Stimulated activated CD8-positive, alpha-beta memory T cell treated with anti-CD3 and anti-CD28 coated beads, Interleukin-15, amount 100 ng/mL, for 48 hours (primary cell): Measurements from ENCODE around the gene SEC61A1.

ENCODE experiments used
- DNase-seq, 2 donors: peaks; one replicate each; pipeline ENCODE4 v3.0.0-alpha.2; 2020; ENCODE audit warnings: low read depth in 2 of 2

The SEC61A1 gene

DNA sequence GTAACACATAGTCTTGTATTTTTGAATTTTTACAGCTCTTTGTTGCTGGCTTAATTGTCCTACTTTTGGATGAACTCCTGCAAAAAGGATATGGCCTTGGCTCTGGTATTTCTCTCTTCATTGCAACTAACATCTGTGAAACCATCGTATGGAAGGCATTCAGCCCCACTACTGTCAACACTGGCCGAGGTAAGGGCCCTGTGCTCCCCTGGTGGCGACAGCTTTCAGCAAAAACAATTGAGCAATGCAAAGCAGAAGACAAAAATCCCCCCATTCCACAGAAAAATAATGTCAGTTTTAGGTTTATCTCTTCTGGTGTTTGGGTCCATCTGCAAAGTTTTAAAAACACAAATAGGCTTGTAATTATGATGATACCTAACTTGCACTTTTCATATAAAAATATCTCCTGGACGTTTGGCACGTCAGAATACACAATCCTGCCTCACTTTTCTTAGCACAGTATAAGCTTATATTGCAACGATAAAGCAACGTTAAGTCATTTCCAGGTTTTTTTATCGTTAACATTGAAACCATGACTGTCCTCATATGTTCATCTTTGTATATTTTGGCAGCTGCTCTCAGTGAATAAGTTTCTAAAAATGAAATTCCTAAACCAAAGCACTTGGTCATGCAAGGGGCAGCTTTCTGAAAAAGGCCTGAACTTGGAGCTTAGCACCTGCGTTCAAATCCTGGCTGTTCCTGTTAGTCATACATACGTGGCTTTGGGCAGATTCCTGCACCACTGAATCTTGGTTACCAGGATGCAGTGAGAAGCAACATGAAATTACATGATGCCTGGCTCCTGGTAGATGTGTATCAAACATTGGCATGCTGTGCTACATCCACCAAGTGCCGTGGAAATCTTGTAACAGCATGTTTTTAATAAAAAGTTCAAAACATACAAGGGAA lies 8.5 kb downstream of the SEC61A1 start:
- DNase-seq, result no peak

DNA sequence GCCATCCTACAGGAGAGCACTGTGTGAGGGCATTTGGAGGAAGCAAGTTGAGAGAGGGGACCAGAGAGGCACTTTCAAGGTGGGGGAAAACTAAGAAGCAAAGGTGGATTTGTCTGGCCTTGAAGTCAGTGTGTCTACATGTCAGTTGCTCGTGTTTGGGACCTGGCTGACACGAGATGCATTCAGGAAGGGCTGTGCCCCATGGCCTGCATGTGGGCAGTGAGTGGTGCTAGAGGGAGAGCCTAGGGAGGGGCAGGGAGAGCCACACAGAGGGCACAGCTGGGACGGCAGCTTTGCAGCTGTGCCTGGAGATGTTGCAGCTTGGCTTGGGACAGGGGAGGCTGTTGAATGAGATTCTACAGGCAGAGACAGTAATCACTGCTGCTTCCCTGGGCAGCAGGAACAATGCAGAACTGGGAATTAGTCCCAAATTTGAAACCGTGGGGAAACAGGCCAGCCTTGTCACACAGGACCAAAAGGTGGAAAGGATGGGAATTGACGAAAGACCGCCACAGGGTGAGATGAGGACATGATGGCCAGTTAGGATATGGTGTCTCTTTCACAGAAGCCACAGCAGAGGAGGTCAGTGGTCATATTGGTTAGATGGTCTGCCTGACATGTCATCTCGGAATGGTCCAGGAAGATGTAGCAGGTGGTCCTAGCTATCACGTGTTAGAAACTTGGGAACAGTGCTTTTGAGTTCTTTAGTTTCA lies 10.0 kb downstream of the SEC61A1 start:
- DNase-seq, result no peak

DNA sequence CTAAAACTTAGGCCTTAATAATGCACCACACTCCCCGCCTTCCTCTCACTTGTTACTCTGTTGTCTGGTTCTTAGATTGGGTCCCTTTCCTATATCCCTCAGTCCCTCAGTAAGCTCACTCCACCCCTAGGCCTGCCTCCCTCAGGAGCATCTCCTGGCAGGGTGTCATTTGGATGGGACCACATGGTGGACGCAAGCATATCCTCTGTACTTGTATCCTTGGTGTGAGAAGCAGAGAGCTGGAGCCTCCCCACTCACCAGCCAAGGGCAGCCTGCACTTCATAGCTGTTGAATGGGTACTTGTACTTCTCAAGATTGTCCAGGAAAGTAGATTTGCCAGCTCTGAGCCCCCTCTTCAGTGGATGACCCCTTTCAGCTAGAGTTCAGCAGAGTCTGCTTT lies 11.6 kb downstream of the SEC61A1 start:
- no peak for DNase-seq

DNA sequence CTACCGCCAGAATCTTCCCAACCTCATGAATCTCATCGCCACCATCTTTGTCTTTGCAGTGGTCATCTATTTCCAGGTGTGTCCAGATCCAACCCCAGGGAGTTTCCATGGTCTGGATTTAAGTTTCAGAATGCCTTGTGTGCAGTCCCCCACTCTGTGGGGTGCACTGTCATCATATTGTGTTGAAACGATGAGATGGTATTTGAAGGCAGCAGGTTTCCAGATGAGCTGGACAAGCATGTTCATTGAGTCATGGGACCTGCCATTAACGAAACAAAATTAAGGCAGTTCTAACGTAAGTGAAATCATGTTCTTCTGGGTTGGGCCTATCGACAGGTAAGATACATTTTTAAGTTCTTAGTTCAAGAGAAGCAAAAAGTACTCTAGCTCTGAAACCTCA lies 12.7 kb downstream of the SEC61A1 start:
- no peak for DNase-seq

DNA sequence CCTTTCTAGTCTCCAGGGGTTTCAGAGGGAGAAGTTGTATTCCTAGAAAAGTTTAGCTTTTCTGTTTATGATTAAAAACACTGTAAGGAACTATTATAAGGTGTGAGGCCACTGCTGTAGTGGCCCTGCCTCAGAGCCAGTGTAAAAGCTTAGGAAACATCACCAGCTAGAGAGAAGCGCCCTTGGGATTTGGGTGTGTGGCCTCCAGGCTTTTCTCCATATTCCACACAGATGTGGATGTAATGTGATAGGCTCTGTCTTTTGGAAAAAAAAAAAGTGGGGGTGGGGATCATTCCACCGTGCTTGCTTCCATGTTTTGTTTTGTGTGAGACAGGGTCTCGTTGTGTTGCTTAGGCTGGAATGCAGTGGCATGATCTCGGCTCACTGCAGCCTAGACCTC lies 13.9 kb downstream of the SEC61A1 start:
- DNase-seq, result no peak

DNA sequence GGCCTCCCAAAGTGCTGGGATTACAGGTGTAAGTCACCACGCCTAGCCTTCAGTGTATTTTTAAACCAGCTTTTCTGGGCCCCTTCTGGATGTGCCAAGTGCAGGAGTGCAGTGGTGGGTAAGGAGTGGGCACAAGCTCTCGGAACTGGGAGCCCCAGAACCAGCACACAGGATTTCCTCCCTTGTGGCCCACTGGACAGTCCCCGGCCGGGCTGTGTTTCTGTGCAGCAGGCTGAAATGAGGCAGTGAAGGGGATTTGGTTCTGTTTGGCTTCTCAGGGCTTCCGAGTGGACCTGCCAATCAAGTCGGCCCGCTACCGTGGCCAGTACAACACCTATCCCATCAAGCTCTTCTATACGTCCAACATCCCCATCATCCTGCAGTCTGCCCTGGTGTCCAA lies 14.4 kb downstream of the SEC61A1 start:
- no peak for DNase-seq

DNA sequence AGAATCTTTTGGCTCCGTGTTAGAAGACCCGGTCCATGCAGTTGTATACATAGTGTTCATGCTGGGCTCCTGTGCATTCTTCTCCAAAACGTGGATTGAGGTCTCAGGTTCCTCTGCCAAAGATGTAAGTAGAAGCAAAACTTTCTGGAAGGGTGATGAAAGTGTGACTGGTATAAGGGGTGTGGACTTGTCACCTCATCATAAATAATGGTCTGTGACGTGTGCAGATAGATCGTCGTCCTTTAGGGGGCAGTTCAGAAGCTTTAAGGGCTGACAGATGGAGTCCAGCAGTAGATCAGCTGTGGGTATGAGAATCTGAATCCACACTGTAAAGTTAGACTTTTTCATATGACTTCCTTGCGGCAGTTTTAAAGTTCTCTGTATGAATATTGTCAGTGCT lies 15.3 kb downstream of the SEC61A1 start:
- DNase-seq, result no peak

DNA sequence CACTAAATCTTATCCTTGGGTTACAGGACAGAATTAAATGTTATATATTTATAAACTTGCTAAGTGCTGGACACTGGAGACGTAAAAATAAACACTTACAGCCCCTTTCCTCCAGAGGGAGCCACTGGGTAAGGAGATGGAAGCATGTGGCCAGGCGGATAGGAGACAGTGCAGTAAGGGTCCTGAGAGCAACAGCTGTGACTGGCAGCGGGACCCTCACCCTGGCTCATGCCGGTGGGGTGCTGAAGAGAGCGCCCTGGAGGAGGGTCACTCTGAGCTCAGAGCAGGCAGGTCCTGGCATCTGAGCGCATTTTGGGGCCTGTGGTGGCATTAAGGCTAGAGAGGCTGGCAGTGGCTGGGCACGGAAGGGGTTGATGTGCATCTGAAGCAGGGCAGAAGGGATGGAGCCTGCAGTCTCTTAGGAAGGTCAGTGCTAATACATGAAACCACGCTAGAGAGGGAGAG lies 16.0 kb downstream of the SEC61A1 start:
- no peak for DNase-seq

DNA sequence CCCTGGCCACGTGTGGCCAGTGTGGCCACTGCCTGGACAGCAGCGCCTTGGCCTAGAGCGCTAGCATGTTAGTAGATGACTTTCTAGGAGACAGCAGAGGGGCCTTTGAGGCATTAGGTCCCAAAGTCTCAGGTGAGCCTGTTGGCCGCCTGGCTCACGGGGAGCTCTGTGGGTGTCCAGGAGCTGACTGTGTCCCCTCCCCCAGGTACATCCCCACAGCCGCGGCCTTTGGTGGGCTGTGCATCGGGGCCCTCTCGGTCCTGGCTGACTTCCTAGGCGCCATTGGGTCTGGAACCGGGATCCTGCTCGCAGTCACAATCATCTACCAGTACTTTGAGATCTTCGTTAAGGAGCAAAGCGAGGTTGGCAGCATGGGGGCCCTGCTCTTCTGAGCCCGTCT lies 17.0 kb downstream of the SEC61A1 start:
- no peak for DNase-seq

DNA sequence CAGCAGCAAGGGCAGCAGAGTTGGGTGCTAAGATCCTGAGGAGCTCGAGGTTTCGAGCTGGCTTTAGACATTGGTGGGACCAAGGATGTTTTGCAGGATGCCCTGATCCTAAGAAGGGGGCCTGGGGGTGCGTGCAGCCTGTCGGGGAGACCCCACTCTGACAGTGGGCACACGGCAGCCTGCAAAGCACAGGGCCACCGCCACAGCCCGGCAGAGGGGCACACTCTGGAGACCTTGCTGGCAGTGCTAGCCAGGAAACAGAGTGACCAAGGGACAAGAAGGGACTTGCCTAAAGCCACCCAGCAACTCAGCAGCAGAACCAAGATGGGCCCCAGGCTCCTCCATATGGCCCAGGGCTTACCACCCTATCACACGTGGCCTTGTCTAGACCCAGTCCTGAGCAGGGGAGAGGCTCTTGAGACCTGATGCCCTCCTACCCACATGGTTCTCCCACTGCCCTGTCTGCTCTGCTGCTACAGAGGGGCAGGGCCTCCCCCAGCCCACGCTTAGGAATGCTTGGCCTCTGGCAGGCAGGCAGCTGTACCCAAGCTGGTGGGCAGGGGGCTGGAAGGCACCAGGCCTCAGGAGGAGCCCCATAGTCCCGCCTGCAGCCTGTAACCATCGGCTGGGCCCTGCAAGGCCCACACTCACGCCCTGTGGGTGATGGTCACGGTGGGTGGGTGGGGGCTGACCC lies 18.8 kb downstream of the SEC61A1 start:
- no peak for DNase-seq

DNA sequence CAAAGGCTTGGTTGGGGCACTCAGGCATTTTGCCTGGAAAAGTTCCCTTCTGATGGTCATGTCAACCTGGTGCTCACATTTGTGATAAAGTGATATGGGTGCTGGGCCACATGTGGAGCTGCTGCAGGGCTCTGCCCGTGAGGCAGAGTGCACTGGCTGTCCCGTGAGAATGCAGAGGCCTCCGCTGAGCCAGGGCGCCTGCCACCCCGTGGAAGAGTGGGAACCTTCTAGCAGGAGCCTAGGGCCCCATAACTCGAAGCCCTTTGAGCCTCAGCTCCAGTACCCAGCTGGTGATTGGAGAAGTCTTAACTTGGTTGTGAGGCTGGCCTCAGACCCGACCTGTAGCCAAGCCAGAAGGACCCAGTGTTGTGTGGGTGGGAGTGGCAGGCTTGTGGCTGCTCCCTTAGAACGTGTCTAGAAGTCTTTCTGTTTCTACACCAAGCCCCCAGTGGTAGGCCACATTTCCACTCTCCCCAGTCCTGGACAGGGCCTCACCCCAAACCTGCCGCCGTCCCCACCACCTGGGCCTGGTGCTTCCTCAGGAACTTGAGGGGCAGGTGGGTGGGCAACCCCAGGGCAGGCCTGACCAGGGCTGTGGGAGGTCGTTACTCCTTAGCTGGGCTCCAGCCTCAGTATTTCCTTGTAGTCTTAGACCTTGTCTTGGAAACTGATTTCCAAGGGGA lies 19.7 kb downstream of the SEC61A1 start:
- no peak for DNase-seq

DNA sequence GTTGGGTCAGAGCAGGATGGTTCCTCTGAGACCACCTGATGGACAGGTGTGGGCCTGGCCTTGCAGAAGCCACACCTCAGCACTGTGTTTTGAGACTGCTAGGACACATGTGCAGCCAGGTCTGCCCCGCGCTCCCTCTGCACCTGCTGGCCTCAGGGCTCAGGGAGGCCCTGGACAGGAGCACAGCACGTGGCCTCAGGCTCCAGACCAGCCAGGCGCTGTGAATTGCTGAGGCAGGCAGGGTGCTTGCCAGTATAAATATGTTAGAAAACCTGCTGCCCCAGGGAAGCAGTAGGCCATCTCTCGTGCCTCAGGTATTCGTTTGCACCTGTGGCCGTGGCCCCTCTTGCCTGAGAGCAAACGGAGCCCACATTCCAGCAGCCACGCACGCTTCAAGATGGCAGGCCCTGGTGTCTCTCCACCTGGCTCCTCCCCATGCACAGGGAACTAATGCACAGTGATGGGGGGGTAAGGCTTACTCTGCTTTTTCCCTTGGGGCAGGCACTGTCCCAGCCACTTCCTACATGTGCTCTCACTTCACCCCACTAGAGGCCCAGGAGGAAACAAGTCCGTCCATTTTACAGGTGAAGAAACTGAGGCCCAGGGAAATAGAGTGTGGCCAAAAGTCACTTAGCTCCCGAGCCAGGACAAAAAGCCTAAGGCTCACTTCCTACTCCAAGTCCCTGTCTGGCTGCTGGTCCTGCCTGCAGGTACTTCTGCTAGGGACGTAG lies 20.4 kb downstream of the SEC61A1 start:
- no peak for DNase-seq

DNA sequence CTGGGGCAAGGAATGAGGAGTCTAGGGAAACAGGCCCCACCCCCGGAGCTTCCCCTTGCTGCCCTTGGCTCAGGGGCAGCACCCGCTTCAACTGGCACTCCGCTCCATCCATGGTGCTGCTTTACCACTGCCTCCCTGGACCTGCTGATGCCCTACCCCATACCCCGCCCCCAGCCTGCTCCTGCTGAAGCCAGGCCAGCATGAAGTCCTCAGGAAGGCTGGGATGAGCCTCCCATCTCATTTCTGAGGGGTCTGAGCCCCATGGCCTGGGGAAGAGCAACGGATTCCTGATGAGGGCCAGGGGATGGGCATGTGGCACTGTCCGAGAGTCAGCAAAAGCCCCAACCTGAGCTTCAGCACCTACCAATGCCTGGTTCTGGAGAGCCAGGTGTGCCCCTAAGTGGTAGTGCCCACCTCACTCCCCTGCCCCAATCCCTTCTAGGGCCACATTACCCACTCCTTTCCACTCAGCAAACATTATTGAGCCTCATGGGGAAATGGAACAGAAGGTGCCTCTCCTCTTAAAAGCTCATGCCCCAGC lies 21.0 kb downstream of the SEC61A1 start:
- no peak for DNase-seq

DNA sequence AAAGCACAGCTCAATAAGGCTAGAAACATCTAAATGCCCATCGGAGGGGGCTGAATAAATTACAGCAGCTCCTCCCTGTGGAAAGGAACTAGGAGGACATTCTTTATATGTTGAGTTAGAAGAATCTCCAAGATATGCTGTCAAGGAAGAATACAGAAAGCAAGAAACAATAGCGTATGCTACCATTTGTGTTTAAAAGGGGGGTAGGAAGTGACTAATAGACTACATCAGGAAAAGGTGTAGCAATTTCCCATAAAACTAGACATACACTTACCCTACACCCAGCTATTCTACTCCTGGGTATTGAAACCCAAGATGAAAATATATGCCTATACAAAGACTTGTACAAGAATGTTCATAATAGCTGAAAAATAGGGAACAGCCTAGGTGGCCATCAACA lies 21.6 kb downstream of the SEC61A1 start:
- DNase-seq, result no peak

DNA sequence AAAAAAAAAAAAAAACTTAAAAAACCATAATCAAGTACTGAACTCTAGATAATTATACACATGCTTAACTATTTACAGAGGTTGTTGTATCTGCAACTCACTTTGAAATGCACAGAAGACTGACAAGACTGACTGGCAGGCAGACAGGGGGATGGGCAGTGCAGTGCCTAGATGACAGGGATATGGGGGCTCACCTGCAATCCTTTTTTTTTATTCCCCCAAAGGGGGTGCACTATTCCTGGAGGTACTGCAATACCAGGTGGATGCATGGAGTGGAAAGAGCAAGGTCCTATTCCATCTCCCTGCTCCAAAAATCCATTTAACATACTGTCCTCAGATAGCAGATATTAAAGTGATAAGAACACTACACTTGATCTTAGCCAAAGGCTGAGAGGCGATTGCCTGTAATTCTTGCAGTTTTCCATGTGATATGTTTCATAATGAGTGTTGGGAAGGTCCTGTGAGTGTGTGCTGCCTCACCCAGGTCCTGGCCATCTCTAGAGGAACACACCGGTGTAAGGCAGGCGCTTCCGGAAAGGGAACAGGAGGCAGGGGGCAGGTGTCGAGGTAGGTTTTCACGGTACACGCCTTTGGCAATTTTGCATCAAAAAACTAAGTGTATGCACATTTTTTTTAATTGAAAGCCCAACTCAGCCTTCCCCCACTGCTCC lies 22.7 kb downstream of the SEC61A1 start:
- no peak for DNase-seq

DNA sequence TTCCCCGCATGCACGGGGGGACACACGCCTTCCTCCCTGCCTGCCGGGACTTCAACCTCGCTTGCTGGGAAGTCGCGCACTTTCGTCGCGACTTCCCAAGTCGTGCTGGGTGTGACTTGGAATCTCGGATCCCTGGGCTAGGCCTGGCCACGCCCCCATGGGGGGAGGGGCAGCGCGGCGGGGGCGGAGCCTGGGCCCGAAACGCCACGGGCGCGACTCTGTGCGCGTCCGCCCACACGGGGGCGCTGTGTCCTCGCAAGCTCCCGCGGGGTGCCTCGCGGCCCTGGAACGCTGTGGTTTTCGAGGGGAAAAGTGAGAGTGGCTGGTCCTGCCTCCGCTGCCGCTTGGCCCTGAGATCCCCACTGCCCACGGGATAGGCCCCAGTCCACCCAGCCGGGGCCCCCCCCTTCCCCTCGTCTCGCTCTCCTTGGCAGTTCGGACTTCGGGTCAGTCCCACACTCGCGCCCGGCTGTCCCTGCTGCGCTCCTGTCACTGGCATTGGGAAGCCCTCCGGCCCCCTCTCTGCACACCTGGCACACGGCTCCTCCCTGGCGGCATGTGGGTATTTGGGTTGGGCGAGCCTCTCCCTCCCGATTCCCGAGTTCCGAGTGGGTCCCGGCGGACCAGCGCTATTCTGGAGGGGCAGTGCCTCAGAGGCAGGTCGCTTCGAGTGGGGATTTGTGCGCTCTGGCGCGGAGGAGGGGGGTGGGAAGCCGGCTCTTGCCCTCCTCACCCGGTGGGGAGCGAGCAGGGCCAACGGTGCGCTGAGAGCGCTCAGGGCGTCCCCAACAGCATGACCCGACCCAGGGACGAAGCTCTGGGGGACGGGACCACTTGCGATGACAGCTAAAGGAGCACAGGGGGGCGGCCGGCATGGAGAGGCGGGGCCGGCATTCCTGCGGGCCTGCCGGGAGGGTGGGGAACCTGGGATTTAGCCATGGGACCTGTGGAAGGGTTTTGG lies 23.6 kb downstream of the SEC61A1 start:
- DNase-seq, result peak; percentile 66 to 70

DNA sequence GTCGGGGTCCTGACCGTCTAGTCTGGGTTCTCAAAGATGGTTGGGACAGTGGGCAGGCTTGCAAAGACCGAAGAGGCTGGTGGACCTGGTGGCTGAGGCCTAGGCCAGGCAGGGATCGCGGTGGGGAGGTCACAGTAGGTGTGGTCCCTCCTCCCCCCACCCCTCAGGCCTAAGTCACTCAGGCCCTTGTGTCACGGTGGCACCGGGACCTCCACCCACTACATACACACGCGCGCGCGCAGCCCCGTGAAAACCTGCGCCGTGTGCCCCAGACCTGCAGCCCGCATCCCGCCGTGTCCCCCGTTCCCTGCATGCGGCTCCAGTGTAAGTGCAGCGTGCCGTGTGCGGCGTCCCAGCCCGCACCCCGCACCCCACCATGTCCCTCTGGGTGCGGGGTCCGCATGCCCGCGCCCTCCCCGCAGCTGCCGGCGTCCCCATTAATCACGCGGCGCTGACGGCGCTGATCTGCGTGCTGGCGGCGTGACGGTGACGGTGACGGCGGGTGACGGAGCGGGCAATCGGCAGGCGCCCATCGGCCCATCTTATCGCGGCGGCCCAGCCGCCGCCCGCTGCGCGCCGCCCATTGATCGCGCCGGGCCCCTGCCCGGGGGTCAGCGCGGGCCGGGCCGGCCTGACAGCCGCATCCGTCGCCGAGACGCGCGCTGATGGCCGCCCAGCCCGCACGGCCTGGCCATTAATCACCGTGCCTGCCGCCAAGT lies 24.4 kb downstream of the SEC61A1 start:
- DNase-seq, result no peak

DNA sequence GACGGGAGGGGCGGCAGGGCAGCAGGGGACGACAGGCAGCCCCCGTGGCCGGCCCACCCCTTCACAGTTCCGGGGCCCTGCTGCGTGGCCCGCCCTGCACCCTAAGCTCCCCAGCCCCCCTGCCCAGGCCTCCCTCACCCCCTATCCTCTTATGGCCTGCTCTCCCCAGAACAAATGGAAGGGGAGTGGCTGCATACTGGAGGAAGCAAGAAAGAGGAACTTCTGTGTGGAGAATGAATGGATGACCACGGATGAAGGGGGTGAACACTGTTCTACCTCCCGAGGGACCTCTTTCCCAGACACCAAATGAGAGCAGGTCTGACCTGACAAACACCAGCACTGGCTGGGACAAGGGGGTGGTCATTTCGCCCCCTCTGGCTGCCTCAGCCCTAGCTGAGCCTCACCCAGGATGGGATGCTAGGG lies 25.0 kb downstream of the SEC61A1 start:
- DNase-seq, result no peak
